IMR-90 (cell line): ENCODE measurements around the gene PLEK. TPM values are rescaled to one million over a fixed set of nuclear protein-coding genes. Genes with fewer than 3 reads are reported as not detected.

Experiments used
- ATAC-seq: fragments of 200-7000 bp; cut with Tn5 transposase; 2 replicates; pipeline ENCODE4 v1.9.1; 2020; ENCODE audit warnings: low read depth, mild to moderate bottlenecking, moderate library complexity
- BruUV-seq: library from RNA; stranded (reverse); fragments of 400-500 nt; replicated peaks from 2 replicates; lab custom pipeline; 2021; lab: Mats Ljungman, UMichigan
- CTCF ChIA-PET: fragments of 300-600 bp; formaldehyde crosslinking; extraction: SDS; loops from one replicate; lab custom pipeline; 2021; ENCODE audit warnings: antibody characterized with exemption; lab: Yijun Ruan, JAX
- POLR2A ChIA-PET: fragments of 300-600 bp; sonication (Branson Sonifier 250); formaldehyde crosslinking; loops from one replicate; lab custom pipeline; 2022; ENCODE audit warnings: antibody characterized with exemption; ENCODE audit not compliant: unreplicated experiment; lab: Charles Lee
- DNase-seq: peaks from one replicate; pipeline ENCODE4 v3.0.0; 2013
- H2AFZ ChIP-seq: replicated peaks from 2 replicates; pipeline ENCODE3; 2013; ENCODE audit warnings: low read length, mild to moderate bottlenecking; ENCODE audit not compliant: poor library complexity
- H2AK5ac ChIP-seq: 2 replicates; pipeline ENCODE4 v1.6.1; 2013; ENCODE audit warnings: low read depth, low read length, inconsistent platforms
- H2AK9ac ChIP-seq: replicated peaks from 2 replicates; pipeline ENCODE3; 2013; ENCODE audit warnings: mild to moderate bottlenecking, low read depth, low read length, moderate library complexity; ENCODE audit not compliant: poor library complexity
- H2BK120ac ChIP-seq: 2 replicates; pipeline ENCODE4 v1.6.1; 2013; ENCODE audit warnings: low read depth, low read length, inconsistent platforms
- H2BK15ac ChIP-seq: 3 replicates; pipeline ENCODE4 v1.6.1; 2013; ENCODE audit warnings: low read depth, low read length, inconsistent platforms
- H2BK20ac ChIP-seq: 2 replicates; pipeline ENCODE4 v1.6.1; 2013; ENCODE audit warnings: low read depth, mild to moderate bottlenecking, inconsistent platforms, low read length, moderate library complexity
- H2BK5ac ChIP-seq: 2 replicates; pipeline ENCODE4 v1.6.1; 2013; ENCODE audit warnings: mild to moderate bottlenecking, low read depth, low read length, inconsistent platforms; ENCODE audit not compliant: poor library complexity, severe bottlenecking
- H3K14ac ChIP-seq: replicated peaks from 2 replicates; pipeline ENCODE4 v1.6.1; 2013; ENCODE audit warnings: low read depth, low read length, inconsistent platforms
- H3K18ac ChIP-seq: 2 replicates; pipeline ENCODE4 v1.6.1; 2013; ENCODE audit warnings: low read depth, low read length, control low read depth
- H3K23ac ChIP-seq: 2 replicates; pipeline ENCODE4 v1.6.1; 2013; ENCODE audit warnings: low read depth, low read length, inconsistent platforms
- H3K27ac ChIP-seq: 2 replicates; pipeline ENCODE4 v1.5.1; 2013; ENCODE audit warnings: mild to moderate bottlenecking, control low read depth, low read length; ENCODE audit not compliant: insufficient read depth
- H3K27me3 ChIP-seq: 2 replicates; pipeline ENCODE4 v1.6.1; 2013; ENCODE audit warnings: low read length; ENCODE audit not compliant: control insufficient read depth, insufficient read depth
- H3K36me3 ChIP-seq: 2 replicates; pipeline ENCODE4 v1.6.1; 2013; ENCODE audit warnings: low read length, mixed read lengths; ENCODE audit not compliant: control insufficient read depth, insufficient read depth
- H3K4ac ChIP-seq: 2 replicates; pipeline ENCODE4 v1.6.1; 2013; ENCODE audit warnings: low read depth, low read length, inconsistent platforms
- H3K4me1 ChIP-seq: 2 replicates; pipeline ENCODE4 v1.6.1; 2013; ENCODE audit warnings: low read length, mixed read lengths; ENCODE audit not compliant: control insufficient read depth, insufficient read depth
- H3K4me2 ChIP-seq: 2 replicates; pipeline ENCODE4 v1.6.1; 2013; ENCODE audit warnings: low read depth, mild to moderate bottlenecking, control low read depth, low read length, moderate library complexity
- H3K4me3 ChIP-seq: 2 replicates; pipeline ENCODE4 v1.5.1; 2013; ENCODE audit warnings: low read depth, mild to moderate bottlenecking, control low read depth, low read length, moderate library complexity; ENCODE audit not compliant: insufficient read depth
- H3K56ac ChIP-seq: 2 replicates; pipeline ENCODE4 v1.6.1; 2013; ENCODE audit warnings: low read length, inconsistent platforms; ENCODE audit not compliant: insufficient read depth; ENCODE audit errors: extremely low read depth
- H3K79me1 ChIP-seq, 2 experiments: 2 replicates each; pipeline ENCODE4 v1.6.1; 2013; ENCODE audit warnings: low read length in 2 of 2, inconsistent platforms in 1 of 2, low read depth in 1 of 2
- H3K9ac ChIP-seq: 2 replicates; pipeline ENCODE4 v1.6.1; 2013; ENCODE audit warnings: low read depth, low read length, control low read depth
- H3K9me1 ChIP-seq: 2 replicates; pipeline ENCODE4 v1.6.1; 2013; ENCODE audit warnings: low read length, inconsistent platforms; ENCODE audit not compliant: insufficient read depth
- H3K9me3 ChIP-seq: 2 replicates; pipeline ENCODE4 v1.6.1; 2013; ENCODE audit warnings: low read length; ENCODE audit not compliant: control insufficient read depth, insufficient read depth
- H4K20me1 ChIP-seq: 2 replicates; pipeline ENCODE4 v1.6.1; 2013; ENCODE audit warnings: low read length, inconsistent platforms; ENCODE audit not compliant: insufficient read depth
- H4K5ac ChIP-seq: 2 replicates; pipeline ENCODE4 v1.6.1; 2013; ENCODE audit warnings: mild to moderate bottlenecking, low read depth, low read length, control low read depth
- H4K8ac ChIP-seq, 2 experiments: 2 replicates each; pipeline ENCODE4 v1.6.1; 2013; ENCODE audit warnings: low read depth in 2 of 2, low read length in 2 of 2, control low read depth in 1 of 2, inconsistent platforms in 1 of 2
- H4K91ac ChIP-seq: 2 replicates; pipeline ENCODE4 v1.6.1; 2013; ENCODE audit warnings: low read depth, low read length, inconsistent platforms; ENCODE audit not compliant: insufficient read depth
- CEBPB ChIP-seq: IDR thresholded peaks from 2 replicates; pipeline ENCODE4 v1.6.1; 2012; ENCODE audit warnings: low read depth, low read length, improper control_type of control experiment
- CHD1 ChIP-seq: IDR thresholded peaks from 2 replicates; pipeline ENCODE4 v1.6.1; 2012; ENCODE audit warnings: low read depth, low read length, improper control_type of control experiment
- CTCF ChIP-seq: conservative IDR thresholded peaks from 2 replicates; pipeline ENCODE4 v1.5.1; 2012; ENCODE audit warnings: mild to moderate bottlenecking, low read depth, low read length, improper control_type of control experiment
- ELK1 ChIP-seq: fragments of 150-350 bp; IDR thresholded peaks from 2 replicates; pipeline ENCODE4 v1.6.1; 2016; ENCODE audit warnings: low read depth, mild to moderate bottlenecking, low read length, moderate library complexity, borderline replicate concordance
- RAD21 ChIP-seq: IDR thresholded peaks from 2 replicates; pipeline ENCODE4 v1.6.1; 2012; ENCODE audit warnings: low read length, improper control_type of control experiment
- SMC3 ChIP-seq: fragments of 150-350 bp; IDR thresholded peaks from 2 replicates; pipeline ENCODE4 v1.6.1; 2016; ENCODE audit warnings: low read depth, mild to moderate bottlenecking, antibody characterized with exemption, low read length, moderate library complexity
- USF2 ChIP-seq: fragments of 150-350 bp; IDR thresholded peaks from 2 replicates; pipeline ENCODE4 v1.6.1; 2017; ENCODE audit warnings: mild to moderate bottlenecking, antibody characterized with exemption, low read length, low read depth
- dilution Hi-C: fragments of 300-500 bp; cut with HindIII; formaldehyde crosslinking; loops from one replicate; pipeline ENCODE4 v1.14.3; 2018; ENCODE audit warnings: low sequenced_read_pairs; ENCODE audit not compliant: unreplicated experiment
- in situ Hi-C: fragments of 300-500 bp; cut with MboI; formaldehyde crosslinking; loops from 3 replicates; pipeline ENCODE4 v1.14.3; 2019; ENCODE audit warnings: low sequenced_read_pairs, inconsistent platforms, mixed read lengths
- intact Hi-C: fragments of 100-400 bp; cut with micrococcal nuclease; formaldehyde crosslinking; loops from 2 replicates; pipeline ENCODE4 v1.10.0; 2022
- polyA plus RNA-seq, 3 experiments: library from polyadenylated mRNA; depleted of rRNA; stranded (reverse); fragments of >200 nt; gene quantifications; 2 replicates each; pipeline ENCODE4 v1.2.3, GENCODE V29; 2012; ENCODE audit warnings: low replicate concordance in 1 of 3
- total RNA-seq: library from RNA; depleted of rRNA; stranded (reverse); fragments of >200 nt; gene quantifications from 2 replicates; pipeline ENCODE4 v1.2.3, GENCODE V29; 2012

The PLEK gene
- total and polyA plus RNA-seq, 2 of the 4 experiments (the other 2 are of a cell fraction), result under 0.01 TPM; not detected in 1

- dilution Hi-C loops, result no loop called here
- BruUV-seq, result no TSS peak
- no peak overlapping the region for H3K18ac ChIP-seq
- no peak for DNase-seq
- no peak overlapping the region for H3K9ac ChIP-seq
- ChIA-PET CTCF (no interaction called here), POLR2A (no interaction called here)
- in situ Hi-C loops, result no loop called here
- no peaks in the 10 kb centered on the region for H3K79me1 ChIP-seq
- H3K4me1 ChIP-seq, result no peaks in the 10 kb centered on the region
- H2AK9ac ChIP-seq, result no peak overlapping the region
- no peak overlapping the region for H3K4me3 ChIP-seq
- H3K9me3 ChIP-seq, result no peaks in the 10 kb centered on the region
- no peak overlapping the region for H2AFZ ChIP-seq
- no peak overlapping the region for H3K23ac ChIP-seq
- no peak overlapping the region for H3K4me2 ChIP-seq
- H3K56ac ChIP-seq, result no peak overlapping the region
- no peaks in the 10 kb centered on the region for H3K9me1 ChIP-seq
- intact Hi-C loops, result no loop called here
- H3K36me3 ChIP-seq, result no peaks in the 10 kb centered on the region
- no peak overlapping the region for H2BK5ac ChIP-seq
- H4K20me1 ChIP-seq, result no peaks in the 10 kb centered on the region
- no peak overlapping the region for H3K4ac ChIP-seq
- no peak overlapping the region for H2BK120ac ChIP-seq
- no peak overlapping the region for H2BK15ac ChIP-seq
- no peak overlapping the region for H3K14ac ChIP-seq
- no peak overlapping the region for H3K27ac ChIP-seq
- no peak overlapping the region for H4K91ac ChIP-seq
- no peak for ATAC-seq
- peaks cover 33% of the 10 kb centered on the region for H3K27me3 ChIP-seq
- no peak overlapping the region for H4K5ac ChIP-seq
- no peak overlapping the region for H4K8ac ChIP-seq
- H2BK20ac ChIP-seq, result no peak overlapping the region
- TF ChIP-seq ELK1 (no peak), RAD21 (no peak), SMC3 (no peak), CEBPB (no peak), USF2 (no peak), CTCF (no peak), CHD1 (no peak)
- H2AK5ac ChIP-seq, result no peak overlapping the region
Measured at GRCh38 chr2:68414452-68414851, 49.4 kb downstream of the PLEK start.
